ENCODE results near the gene CSPG4.
"Not testable (repeated sequence)": the region's sequence is repeated elsewhere in the genome, so short reads cannot be mapped to it uniquely, and the experiment has no call there.

CSPG4 gene

DNA sequence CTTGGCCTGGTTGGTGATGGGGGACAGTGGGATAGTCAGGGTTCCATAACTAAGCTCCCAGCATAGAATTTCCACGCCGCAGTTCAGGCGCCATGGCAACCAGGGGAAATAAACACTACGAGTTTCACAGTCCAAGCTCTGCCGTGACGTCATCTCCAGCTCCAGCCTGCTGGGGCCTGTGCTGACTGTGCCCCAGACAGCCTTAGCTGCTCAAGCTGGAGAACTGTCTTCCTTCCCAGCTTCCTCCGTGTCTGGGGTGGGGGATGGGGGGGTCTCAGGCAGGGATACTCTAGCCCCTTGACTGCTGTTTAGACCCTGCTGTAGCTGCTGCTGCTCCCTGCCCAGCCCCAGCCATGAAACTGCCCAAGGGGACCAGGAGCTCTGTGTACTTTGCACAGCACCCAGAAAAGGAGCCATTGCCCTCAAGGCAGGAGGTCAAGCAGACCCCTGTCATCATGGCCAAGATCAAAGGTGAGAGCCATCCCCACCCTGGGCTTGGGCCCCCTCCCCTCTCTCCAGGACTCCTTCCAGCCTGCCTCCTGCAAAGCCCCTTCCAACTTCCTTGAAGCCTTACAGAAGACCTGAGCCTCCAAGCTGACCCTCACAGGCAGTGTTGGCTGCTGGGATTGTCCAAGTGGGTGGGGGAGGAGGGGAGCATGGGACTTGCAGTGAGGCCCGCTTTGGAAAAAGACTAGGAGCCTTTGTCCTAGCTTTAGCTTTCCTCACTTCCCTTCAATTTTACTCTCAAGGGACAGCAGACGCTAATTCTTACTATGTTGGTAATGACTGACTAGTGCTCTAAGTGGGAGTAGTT lies 11.4 kb upstream of the CSPG4 start:
- peak; percentile 48 for DNase-seq

DNA sequence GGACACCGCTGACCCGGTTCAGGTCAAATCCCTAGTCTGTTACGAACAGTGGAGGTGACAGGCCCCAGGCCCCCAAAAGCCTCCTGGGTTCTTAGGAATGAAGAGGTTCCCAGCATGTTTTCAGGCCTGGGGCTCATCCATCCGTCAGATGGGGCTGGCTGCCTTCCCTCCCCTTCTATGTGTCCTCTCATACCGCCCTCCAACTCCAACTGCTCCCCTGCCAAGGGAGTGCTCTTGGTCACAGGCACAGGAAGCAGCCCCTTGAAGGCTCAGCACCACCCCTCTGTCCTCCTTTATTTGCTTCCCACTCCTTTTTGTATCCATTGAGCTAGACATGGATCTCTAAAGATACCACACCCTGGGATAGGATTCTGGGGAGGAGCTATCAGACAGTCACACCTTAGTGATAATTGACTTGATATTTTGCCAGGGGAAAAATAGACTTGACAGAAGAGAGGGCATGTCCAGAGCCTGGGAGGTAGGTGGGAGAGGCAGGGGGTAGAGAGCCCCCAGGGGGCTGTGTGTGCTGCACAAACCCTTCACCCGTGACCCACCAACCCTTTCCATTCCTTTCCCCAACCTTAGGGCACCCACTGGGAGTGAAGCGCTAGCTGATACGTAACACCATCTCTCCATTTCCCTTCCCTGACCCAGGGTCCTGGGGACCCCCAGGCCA lies 10.7 kb upstream of the CSPG4 start:
- DNase-seq: no peak

DNA sequence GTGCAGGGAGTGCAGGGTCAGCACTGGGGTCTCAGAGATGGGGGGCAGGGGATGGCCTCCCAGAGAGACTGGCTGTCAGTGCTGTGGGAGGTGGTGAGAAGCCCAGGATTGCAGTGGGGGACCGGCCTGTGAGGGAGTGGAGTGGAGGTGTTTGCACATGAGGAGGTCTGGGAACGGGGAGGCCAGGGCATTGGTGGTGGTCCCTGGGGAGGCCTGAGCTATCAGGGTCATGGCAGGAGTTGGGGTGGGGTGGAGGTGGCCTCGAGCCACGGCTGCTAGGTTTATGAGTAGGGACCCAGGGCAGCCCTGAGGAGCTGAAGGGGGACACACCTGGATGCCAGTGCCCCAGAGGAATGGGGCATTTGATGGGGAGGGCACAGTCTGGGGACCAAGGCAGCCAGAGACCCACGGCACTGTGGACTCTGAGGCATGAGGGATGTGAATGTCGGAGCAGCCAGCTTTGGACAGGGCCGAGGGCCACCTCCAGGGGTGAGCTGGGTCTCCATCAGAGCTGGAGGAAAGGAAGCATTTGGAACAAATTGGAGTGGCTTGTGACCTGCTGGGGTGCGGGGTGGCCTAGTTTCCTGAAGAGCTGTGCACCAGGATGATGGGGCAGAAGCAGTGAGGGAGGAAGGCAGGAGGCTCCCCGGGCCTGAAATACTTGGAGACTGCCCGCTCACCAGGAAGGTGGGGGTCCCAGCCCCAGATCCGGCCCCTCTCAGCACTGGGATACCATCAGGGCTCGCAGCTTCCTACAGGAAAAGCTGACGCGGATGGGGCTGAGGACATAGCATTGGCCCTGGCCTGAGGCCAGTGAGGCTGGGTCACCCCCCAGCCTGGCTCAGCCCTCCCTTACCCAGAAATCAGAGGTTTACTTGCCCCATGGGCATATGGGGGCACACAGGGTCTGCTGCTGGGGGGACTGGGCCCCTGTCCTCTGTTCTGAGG lies 9.5 kb upstream of the CSPG4 start:
- no peak for DNase-seq

DNA sequence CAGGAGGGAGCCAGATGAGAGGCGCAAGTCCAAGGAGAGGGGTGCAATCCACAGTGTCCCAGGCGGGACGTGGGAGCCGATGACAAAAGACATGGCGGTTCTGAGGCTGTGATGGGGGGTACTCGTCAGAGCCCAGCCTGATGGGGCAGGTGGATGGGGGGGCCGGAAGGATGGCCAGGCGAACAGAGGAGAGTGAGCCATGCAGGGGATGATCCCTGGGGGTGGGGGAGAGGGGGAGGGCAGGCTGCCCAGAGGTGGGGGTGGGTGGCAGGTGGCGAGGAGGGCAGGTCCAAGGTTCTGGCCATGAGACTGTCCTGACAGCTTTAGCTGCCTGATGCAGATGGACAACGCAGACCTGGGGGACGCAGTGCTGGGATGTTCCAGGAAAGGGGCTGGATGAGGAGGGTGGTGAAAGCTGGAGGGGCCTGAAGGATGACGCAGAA lies 8.9 kb upstream of the CSPG4 start:
- no peak for DNase-seq

DNA sequence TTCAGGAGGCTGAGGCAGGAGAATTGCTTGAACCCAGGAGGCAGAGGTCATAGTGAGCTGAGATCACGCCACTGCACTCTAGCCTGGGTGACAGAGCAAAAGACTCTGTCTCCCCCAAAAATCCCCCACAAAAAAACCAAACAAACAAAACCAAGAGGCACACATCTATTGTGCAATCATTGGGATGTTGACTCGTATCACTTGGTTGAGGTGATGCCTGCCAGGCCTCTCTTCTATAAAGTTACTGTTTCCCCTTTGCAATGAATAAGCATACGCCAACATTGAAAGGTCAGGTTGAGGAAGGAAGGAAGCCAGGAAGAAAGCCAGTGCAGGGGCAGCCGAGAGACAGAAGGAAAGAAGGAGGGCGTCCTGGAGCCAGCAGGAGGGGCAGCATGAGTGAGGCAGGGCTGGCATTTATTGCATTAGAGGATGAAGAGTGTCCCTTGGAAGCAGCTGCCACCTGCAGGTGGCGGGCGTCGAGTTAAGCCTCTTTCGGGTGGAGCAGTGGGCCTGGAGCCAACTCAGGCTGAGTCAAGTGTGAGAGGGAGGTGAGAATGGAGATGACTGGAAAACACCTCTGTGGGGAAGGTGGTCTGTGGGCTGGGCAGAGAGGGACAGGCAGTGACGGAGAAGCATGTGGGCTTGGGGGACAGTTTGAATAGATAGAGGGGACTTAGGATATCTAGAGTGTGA lies 8.3 kb upstream of the CSPG4 start:
- peak; percentile 13 for DNase-seq

DNA sequence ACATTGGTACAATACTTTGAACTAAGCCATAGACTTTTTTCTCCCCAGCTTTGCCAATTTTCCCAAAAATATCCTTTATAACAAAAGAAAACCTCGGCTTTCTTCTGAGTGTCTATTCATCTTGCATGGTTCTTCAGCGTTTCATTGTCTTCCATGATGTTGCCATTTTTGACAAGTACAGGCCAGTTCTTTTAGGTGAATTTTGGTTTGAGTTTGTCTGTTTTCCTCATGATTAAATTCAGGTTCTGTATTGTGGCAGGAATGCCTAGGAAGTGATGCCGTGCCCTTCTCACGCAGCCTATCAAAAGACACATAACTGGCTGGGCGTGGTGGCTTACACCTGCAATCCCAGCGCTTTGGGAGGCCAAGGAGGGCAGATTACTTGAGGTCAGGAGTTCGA lies 7.6 kb upstream of the CSPG4 start:
- no peak for DNase-seq

DNA sequence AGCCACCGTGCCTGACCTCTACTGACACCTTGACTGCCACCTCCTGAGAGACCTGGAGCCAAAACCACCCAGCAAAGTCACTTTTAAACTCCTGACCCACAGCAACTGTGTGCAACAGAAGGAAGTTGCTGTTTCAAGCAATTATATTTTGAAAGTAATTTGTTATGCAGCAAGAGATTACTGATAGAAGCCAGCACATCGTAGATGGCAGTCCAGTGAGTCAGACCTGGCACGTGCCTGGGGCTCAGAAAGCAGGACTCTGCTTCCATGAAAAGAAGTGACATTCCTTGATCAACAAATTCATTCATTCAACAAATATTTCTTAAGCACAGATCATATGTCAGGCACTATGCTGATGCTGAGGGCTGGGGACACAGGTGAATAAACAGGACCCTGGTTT lies 5.7 kb upstream of the CSPG4 start:
- no peak for DNase-seq

DNA sequence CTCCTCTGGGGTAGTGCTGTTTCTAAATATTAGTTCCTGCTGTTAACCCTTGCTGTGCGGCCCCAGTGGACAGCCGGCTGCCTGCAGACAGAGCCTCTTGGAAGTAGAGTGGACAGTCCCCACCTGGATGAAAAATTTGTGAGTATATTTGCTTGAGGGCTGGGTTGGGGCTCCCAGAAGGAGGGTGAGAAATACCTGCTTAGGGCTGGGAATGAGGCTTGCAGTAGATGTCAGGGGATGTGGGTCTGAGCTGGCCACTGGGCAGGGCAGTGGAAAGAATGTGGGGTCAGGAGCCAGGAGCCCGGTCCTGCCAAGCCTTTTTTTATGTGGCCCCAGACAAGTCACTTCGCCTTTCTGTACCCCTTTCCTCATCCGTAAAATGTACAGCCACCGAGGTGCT lies 4.4 kb upstream of the CSPG4 start:
- DNase-seq: not testable (repeated sequence)

DNA sequence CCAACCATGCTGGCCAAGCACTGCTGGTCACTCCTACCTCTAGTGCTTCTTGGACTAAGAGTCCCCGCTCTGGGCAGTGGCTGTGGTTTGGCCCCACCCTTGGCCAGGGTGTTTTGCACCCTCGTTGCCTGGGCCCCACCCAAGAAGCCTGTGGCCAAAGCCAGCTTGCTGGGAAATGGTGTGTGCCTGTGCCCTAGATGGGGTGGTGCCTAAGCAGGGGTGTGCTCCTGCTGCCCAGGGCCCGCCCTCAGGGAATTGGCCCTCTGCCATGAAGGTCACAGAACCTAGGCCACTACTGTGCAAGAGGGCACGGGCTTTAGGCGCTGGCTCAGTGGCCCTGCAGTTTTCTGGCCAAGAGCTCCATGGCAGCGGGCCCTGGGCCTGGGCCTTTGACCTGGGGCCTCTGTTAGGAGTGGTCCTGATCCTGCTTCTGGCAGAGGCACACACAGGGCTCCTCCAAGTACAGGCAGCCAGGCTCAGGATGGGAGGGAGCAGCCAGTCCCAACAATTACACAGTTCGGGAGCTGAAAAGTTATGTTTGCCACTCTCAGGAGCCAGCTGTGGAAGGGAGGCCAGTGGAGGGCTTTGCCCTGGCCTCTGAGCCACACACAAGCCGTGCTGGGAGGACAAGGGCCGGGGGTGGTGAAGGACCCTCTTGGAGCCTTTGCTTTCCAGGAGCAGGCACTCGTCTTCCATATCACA lies 3.8 kb upstream of the CSPG4 start:
- DNase-seq: not testable (repeated sequence)

DNA sequence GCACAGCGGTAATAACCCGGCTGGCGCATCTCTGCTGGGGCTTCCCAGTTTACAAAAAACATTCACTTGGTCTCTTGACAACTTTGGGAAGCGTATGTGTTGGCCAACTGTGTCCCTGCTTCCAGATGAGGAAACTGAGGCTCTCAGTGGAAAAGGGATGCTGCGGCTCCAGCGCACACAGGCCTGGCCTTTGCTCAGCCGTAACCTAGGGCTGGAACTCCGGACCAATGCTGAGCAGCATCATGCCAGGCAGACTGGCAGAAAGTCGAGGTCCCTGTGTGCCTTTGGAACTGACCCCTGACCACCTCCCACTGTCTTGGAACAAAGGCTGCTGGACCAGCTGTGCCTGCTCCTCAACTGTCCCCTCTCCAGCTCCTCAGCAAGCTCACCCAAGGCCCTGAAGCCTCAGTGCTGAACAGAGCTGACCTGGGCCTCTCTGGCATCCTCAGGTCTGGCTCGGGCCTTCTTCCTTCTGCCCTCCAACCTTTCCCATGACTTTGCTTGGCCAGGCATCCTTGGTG lies 2.7 kb upstream of the CSPG4 start:
- DNase-seq: not testable (repeated sequence)

DNA sequence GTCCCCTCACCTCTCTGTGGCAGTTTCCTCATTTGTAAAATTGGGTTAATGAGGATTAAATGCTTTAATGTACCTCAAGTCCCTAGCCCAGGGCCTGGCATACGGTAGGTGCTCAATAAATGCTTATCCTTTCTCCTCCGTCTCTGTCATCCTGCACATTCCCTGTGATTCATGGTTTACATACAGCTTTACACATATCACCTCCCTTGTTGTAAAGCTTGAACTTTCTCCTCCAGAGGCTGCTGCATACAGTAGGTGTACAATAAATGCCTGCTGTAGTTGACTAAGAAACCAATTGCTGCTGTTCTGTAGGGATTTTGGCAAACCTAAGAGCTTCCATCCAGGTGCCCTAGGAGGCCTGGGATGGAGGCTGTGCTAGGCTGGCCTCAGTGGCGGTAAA lies 1.5 kb upstream of the CSPG4 start:
- no peak for DNase-seq

DNA sequence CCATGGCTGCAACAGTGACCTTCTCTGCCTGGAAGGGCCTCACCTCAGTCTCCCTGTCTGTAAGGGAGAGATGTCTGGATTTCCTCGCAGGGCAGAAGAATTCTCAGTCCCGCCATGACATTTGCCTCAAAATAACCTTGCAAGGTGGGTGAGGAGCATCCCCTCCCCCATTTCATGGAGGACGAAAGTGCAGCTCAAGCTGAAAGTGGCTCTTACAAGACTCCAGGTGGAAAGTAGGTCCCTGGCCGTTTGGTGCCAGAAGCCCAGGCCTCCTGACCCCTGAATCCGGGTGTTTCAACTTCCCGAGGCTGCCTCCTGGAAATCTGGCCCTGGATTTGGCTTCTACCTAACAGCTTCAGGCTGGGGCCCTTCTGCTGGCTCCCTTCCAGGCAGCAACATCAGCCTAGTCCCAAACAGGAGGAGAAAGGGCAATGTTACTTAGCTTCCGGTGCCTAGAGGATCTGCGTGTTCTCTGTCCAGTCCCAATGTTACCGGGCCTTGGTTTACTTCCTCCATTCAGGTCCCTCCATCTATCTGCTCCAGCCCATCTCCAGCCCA lies 769 bp upstream of the CSPG4 start:
- DNase-seq: no peak

DNA sequence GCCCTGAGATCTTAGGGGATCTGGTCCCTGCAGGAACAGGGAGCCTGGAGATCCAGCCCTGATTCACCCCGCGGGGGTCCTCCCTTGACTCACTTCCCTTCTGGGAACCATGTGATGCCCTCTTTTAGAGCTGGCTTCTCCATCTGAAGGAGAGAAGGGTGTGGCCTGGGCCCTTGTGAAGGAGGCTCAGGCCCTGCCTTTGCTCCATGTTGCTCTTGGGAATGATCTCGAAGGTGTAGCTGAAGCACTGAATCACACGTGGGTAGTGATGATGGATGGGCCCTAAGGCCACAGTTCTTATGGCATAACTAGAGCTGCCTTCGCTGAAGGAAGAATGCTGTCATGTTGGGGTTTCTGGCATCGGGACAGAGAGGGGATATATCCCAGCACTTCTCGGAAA lies 1.2 kb downstream of the CSPG4 start:
- DNase-seq: not testable (repeated sequence)

DNA sequence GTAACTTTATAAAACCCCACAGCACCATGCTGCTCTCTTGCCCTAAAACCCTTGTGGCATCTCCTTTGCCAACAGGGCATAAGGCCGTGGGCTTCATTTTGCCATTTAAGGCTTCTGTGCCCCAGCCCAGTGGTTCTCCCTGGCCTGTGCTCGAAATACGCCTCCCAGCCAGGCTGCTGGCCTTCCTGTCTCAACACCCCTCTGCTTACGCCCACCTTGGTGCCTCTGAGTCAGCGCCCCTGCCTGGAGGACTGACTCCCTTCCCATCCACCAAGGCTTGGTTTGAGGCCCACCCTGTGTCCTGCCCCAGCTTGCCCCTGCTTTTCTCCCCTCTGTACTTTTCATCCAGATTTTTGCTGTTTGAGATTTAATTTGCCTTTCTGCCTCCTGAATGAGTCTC lies 1.8 kb downstream of the CSPG4 start:
- DNase-seq: not testable (repeated sequence)

DNA sequence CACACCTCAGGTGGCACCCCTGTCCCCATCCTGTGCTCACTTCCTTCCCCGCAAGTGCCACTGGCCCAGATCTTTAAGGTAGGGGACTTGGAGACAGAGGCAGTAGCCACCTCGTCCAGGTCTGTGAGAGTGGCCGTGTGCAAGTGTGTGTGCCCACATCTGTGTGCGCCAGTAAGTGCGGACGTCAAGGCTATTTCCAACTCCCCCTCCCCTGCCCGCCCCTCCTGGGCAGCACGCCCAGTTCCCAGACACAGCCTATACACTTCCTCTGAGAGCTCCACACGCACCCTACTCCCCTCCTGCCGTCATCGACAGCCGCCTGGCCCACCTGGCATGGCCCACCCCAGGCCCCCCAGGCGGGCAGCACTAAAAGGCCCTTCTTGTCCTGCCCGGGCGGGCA lies 3.2 kb downstream of the CSPG4 start:
- not testable (repeated sequence) for DNase-seq

DNA sequence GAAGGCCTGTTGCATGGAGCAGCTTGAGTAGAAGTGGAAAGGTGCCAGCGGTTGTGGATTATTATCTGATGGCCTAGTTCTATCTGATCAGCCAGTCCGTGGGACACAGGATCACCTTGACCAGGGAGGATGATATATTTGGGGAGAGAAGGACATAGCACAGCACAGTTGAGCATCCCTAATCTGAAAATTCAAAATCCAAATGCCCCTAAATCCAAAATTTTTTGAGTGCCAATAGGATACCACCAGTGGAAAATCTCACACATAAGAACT lies 6.0 kb downstream of the CSPG4 start:
- DNase-seq: no peak

DNA sequence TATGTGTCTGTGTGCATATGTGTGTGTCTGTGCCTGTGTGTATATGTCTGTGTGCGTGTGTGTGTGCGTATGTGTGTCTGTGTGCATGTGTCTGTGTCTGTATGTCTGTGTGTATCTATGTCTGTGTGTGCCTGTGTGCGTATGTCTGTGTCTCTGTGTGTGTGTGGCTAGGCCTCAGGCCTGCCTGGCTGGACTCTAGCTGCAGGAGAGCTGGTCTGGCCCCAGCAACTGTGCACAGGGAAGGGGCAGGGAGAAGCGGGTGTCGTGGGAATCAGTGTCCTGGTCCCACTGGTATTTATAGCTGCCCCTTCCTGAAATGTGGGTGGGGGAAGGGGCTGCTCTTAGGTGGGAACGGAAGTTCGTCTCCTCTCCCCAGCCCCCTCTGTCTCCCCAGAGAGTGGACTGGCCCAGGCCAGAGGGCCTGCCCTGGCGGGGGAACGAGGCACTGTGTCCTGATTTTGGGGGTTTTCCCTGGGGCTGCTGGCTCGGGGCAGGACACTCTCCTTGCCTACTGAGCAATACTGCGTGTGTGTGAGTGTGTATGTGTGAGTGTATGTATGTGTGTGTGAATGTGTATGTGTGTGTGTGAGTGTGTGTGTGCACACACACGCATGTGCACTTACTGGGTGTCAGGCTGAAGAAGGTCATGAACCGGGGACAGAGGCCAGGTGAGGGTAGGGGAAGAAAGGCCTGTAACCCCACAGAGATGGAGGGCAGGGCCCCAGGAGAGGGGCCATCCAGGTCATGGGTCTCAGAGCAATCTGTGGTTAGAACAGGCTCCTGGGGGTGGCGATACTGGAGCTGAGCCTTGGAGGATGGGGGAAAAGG lies 6.6 kb downstream of the CSPG4 start:
- DNase-seq: no peak

DNA sequence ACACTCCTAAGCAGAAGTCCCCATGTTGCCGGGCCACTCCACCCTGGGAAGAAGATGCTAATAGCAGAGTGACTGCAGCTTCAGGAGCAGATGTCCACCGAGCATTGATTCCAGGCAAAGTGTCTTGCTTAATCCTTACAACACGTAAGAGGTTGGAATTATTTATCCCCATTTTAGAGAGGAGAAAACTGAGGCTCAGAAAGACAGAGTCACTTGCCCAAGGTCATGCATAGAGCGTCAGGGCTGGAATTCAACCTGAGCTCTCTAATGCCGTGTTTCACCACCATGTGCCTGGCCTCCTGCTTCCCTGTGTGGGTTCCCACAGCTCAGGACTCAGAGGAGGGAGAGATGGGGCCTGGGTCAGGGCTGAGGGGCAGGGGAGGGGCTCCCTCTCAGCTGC lies 7.3 kb downstream of the CSPG4 start:
- DNase-seq: not testable (repeated sequence)

DNA sequence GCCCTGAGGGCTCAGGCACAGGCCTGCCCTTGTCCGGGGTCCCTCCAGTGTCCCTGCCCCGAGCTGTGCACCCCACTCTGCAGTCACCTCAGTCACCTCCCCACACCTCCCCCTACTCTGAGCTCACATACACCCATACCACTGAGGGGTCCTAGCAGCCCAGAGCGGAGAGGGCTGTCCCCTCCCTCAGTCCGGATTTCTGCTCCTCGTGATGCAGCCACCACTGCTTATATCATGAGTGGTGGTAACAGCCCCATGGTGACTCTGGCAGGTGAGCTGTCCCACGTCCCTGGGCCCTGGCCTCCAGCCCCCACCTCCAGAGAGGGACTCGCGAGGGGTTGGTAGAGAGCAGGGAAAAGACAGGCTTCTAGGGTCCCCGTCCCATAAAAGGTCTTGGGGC lies 8.0 kb downstream of the CSPG4 start:
- no peak for DNase-seq

DNA sequence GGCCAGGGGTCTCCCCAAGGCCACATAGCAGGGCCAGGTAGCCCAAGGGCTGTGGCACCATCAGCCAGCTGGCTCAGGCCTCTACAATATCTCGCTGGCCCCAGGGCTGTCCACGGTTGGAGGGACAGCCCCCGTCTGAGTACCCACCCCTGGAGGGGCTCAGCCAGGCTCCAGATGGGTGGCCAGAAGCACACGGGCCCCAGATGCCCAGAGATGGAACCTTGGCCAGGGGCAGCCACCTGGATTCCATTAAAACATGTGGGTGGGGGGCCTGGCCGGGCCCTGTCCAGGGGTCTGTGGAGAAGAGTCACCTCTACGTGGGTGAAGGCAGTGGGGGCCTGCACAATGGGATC lies 8.4 kb downstream of the CSPG4 start:
- no peak for DNase-seq

All from CD4-positive, alpha-beta T cell treated with Interleukin-12 subunit alpha and Interleukin-12 subunit beta, for 1 hour (primary cell).